Lower lobe of right lung (tissue), 2 donors: ENCODE measurements around the gene WFS1. TPM values are rescaled to one million over a fixed set of nuclear protein-coding genes. Genes with fewer than 3 reads are reported as not detected.

ENCODE experiments used
- ATAC-seq, 2 donors: fragments of 200-7000 bp; cut with Tn5 transposase; one replicate each; pipeline ENCODE4 v1.9.1; 2020 to 2022; ENCODE audit warnings: mild to moderate bottlenecking in 2 of 2, moderate library complexity in 2 of 2
- DNase-seq: peaks from one replicate; pipeline ENCODE4 v3.0.0-alpha.2; 2020
- H3K27ac ChIP-seq: fragments of 200-600 bp; one replicate; pipeline ENCODE4 v1.8.0; 2022
- H3K27me3 ChIP-seq: fragments of 200-600 bp; one replicate; pipeline ENCODE4 v1.8.0; 2022; ENCODE audit warnings: low read depth
- H3K36me3 ChIP-seq: fragments of 200-600 bp; one replicate; pipeline ENCODE4 v1.8.0; 2022; ENCODE audit warnings: mild to moderate bottlenecking
- H3K4me1 ChIP-seq: fragments of 200-600 bp; one replicate; pipeline ENCODE4 v1.8.0; 2022
- H3K4me3 ChIP-seq: fragments of 200-600 bp; one replicate; pipeline ENCODE4 v1.8.0; 2022; ENCODE audit warnings: mild to moderate bottlenecking
- H3K9me3 ChIP-seq: fragments of 200-600 bp; one replicate; pipeline ENCODE4 v1.8.0; 2022
- CTCF ChIP-seq: fragments of 200-600 bp; IDR thresholded peaks from one replicate; pipeline ENCODE4 v1.8.0; 2022; ENCODE audit warnings: antibody characterized with exemption, mild to moderate bottlenecking
- intact Hi-C: fragments of 100-400 bp; cut with DNase I; formaldehyde crosslinking; loops from one replicate; pipeline ENCODE4 v1.11.0; 2022
- total RNA-seq: library from RNA; stranded (reverse); fragmentation: NEBNext Ultra II Directional; extraction: Animal tissue kit (Norgen Biotek cat#: 25700); gene quantifications from one replicate; pipeline ENCODE4 v1.2.1, GENCODE V29; 2021
- donor health status: DM: no; HTN: yes; CAD: no; lungs with severe emphysema.

WFS1 gene
- total RNA-seq, 1 donor from 2014 or later, result 70.3 TPM

GRCh38 chr4:6299875-6300274 is 30.2 kb downstream of the WFS1 start:
- no peak for ATAC-seq
- intact Hi-C loops, result no loop called here
- Histone ChIP-seq H3K4me1 (no peaks in the 10 kb centered on the region), H3K36me3 (peaks cover 89% of the 10 kb centered on the region), H3K4me3 (no peak overlapping the region), H3K27me3 (no peaks in the 10 kb centered on the region), H3K9me3 (no peaks in the 10 kb centered on the region), H3K27ac (no peak overlapping the region)
- no peak for TF ChIP-seq CTCF
- no peak for DNase-seq

- Histone ChIP-seq H3K4me1 (no peaks in the 10 kb centered on the region), H3K4me3 (no peak overlapping the region), H3K36me3 (peaks cover 85% of the 10 kb centered on the region), H3K27me3 (no peaks in the 10 kb centered on the region), H3K27ac (no peak overlapping the region), H3K9me3 (no peaks in the 10 kb centered on the region)
- no peak for DNase-seq
- ATAC-seq, result no peak
- intact Hi-C loops, result no loop called here
- no peak for TF ChIP-seq CTCF
Measured at GRCh38 chr4:6300359-6300758, 30.7 kb downstream of the WFS1 start.

- no peaks in the 10 kb centered on the region for H3K4me1 ChIP-seq
- intact Hi-C loops, result no loop called here
- no peak overlapping the region for H3K4me3 ChIP-seq
- H3K36me3 ChIP-seq, result peaks cover 77% of the 10 kb centered on the region
- DNase-seq, result no peak
- H3K9me3 ChIP-seq, result no peaks in the 10 kb centered on the region
- TF ChIP-seq CTCF, result no peak
- no peak for ATAC-seq
- no peak overlapping the region for H3K27ac ChIP-seq
- no peaks in the 10 kb centered on the region for H3K27me3 ChIP-seq
Measured at GRCh38 chr4:6301051-6301731, 31.5 kb downstream of the WFS1 start.

GRCh38 chr4:6301732-6302442 is 32.2 kb downstream of the WFS1 start:
- intact Hi-C loops, result no loop called here
- H3K27me3 ChIP-seq, result no peaks in the 10 kb centered on the region
- ATAC-seq (no peak), DNase-seq (no peak)
- H3K36me3 ChIP-seq, result peaks cover 70% of the 10 kb centered on the region
- H3K9me3 ChIP-seq, result no peaks in the 10 kb centered on the region
- no peak overlapping the region for H3K27ac ChIP-seq
- H3K4me3 ChIP-seq, result no peak overlapping the region
- TF ChIP-seq CTCF, result no peak
- no peaks in the 10 kb centered on the region for H3K4me1 ChIP-seq

GRCh38 chr4:6302869-6303268 is 33.2 kb downstream of the WFS1 start:
- Histone ChIP-seq H3K4me1 (no peaks in the 10 kb centered on the region), H3K4me3 (no peak overlapping the region), H3K27me3 (no peaks in the 10 kb centered on the region), H3K27ac (no peak overlapping the region), H3K36me3 (peaks cover 60% of the 10 kb centered on the region), H3K9me3 (no peaks in the 10 kb centered on the region)
- TF ChIP-seq CTCF, result no peak
- intact Hi-C loops, result no loop called here
- DNase-seq (no peak), ATAC-seq (no peak)
